Esophagus squamous epithelium (tissue), 5 donors: ENCODE data around the gene GLRA3. TPM values are rescaled to one million over a fixed set of nuclear protein-coding genes. Genes with fewer than 3 reads are reported as not detected.

Experiments
- DNase-seq: peaks from one replicate; lab custom pipeline; 2025; lab: John Stamatoyannopoulos, UW
- H3K27ac ChIP-seq, 4 donors: fragments of 200-600 bp; sonication (generic); one replicate each; pipeline ENCODE4 v1.5.1; 2016 to 2019; ENCODE audit warnings: mild to moderate bottlenecking in 1 of 4
- H3K27me3 ChIP-seq, 4 donors: fragments of 200-600 bp; sonication (generic); 1 replicate in 3 of 4; 2 replicates in 1 of 4; pipeline versions ENCODE4 v1.5.1 to v1.6.0; 2017 to 2021; ENCODE audit warnings: antibody characterized with exemption in 1 of 4
- H3K36me3 ChIP-seq, 3 donors: fragments of 200-600 bp; sonication (generic); one replicate each; pipeline ENCODE4 v1.5.1; 2016 to 2019
- H3K4me1 ChIP-seq, 3 donors: fragments of 200-600 bp; sonication (generic); one replicate each; pipeline ENCODE4 v1.5.1; 2017 to 2019
- H3K4me3 ChIP-seq, 4 donors: fragments of 200-600 bp; sonication (generic); 1 replicate in 3 of 4; 2 replicates in 1 of 4; pipeline ENCODE4 v1.5.1; 2016 to 2019; ENCODE audit warnings: mild to moderate bottlenecking in 2 of 4, moderate library complexity in 1 of 4
- H3K9me3 ChIP-seq, 3 donors: fragments of 200-600 bp; sonication (generic); one replicate each; pipeline ENCODE4 v1.5.1; 2016 to 2019
- POLR2A ChIP-seq, 4 donors: fragments of 450-650 bp; IDR thresholded peaks; one replicate each; pipeline ENCODE4 v1.6.1; 2017; ENCODE audit warnings: antibody characterized with exemption in 4 of 4, mild to moderate bottlenecking in 4 of 4, moderate library complexity in 3 of 4
- WGBS, 2 donors: methylation state at CpG; one replicate each; pipeline ENCODE4 v1.1.5; 2018; 5-methylcytosine and 5-hydroxymethylcytosine counted together
- intact Hi-C: fragments of 100-400 bp; cut with DNase I; formaldehyde crosslinking; loops from one replicate; pipeline ENCODE4 v1.15.0; 2022
- total RNA-seq, 4 donors: library from RNA; depleted of rRNA; stranded (reverse); fragments of >200 nt; gene quantifications; one replicate each; pipeline ENCODE4 v1.1.0, GENCODE V29; 2016
- TF ChIP-seq, protein P1 (sequence below), 6 experiments: fragments of 450-650 bp in 4 of 6; fragments of 200-600 bp in 2 of 6; sonication (generic) in 2 of 6; IDR thresholded peaks; one replicate each; pipeline ENCODE4 v1.5.1; 2016 to 2019; ENCODE audit warnings: antibody characterized with exemption in 6 of 6, mild to moderate bottlenecking in 4 of 6, moderate library complexity in 4 of 6
- donor health status: DM: yes; HTN: yes; CAD: no.

Gene GLRA3
- total RNA-seq, 4 donors from 2014 or later = not detected

DNA sequence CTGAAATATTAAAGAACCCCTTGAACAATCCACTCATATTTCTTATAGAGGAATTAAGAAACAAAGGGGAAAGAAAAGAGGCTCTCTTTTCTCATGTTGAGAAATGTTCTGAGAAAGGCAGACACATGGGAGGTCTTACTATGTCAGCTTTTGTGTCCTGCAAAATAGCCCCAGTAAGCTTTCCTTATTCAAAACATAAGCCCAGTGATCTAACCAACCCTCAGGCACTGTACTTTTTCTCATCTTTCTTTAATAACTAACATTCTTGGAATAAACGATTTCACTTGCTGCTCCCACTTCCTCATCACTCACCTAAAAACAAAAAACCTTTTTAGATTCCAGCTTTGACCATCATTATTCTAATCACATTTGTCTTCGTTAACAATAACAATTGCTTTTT is 115.9 kb downstream of the GLRA3 start:
- 31 to 35% methylated on average over 2 of the region's 2 CpGs for WGBS, 2 donors
- Histone ChIP-seq H3K9me3 (no peaks in the 10 kb centered on the region), H3K4me1 (no peaks in the 10 kb centered on the region), H3K27me3 (no peaks in the 10 kb centered on the region), H3K36me3 (no peaks in the 10 kb centered on the region), H3K27ac (no peak overlapping the region), H3K4me3 (no peak overlapping the region)
- intact Hi-C loops = no loop called here
- TF ChIP-seq, protein P1, sequence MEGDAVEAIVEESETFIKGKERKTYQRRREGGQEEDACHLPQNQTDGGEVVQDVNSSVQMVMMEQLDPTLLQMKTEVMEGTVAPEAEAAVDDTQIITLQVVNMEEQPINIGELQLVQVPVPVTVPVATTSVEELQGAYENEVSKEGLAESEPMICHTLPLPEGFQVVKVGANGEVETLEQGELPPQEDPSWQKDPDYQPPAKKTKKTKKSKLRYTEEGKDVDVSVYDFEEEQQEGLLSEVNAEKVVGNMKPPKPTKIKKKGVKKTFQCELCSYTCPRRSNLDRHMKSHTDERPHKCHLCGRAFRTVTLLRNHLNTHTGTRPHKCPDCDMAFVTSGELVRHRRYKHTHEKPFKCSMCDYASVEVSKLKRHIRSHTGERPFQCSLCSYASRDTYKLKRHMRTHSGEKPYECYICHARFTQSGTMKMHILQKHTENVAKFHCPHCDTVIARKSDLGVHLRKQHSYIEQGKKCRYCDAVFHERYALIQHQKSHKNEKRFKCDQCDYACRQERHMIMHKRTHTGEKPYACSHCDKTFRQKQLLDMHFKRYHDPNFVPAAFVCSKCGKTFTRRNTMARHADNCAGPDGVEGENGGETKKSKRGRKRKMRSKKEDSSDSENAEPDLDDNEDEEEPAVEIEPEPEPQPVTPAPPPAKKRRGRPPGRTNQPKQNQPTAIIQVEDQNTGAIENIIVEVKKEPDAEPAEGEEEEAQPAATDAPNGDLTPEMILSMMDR (IDR thresholded peaks at IDR 0.05) = no peak
- no peak for TF ChIP-seq POLR2A (IDR thresholded peaks at IDR 0.05)
- DNase-seq = no peak

DNA sequence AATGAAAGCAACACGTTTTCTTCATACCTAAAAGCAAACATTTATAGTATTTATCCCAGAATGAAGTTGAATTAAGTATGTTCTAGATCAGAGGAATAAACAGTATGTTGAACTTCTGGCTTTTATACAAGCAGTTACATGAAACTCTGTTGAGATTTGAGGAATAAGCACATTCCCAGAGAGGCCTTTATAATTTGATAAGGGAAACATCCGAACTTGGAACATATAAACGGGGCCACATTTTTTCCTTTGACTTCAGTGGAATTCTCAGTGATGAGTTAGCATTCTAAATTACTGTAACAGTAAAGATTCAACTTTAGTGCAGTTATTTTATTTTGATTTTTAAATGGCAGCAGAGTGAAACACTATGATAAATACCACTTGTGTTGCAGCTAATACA is 119.5 kb downstream of the GLRA3 start:
- Histone ChIP-seq H3K36me3 (no peaks in the 10 kb centered on the region), H3K4me3 (no peak overlapping the region), H3K27ac (no peak overlapping the region), H3K27me3 (no peaks in the 10 kb centered on the region), H3K4me1 (no peaks in the 10 kb centered on the region), H3K9me3 (no peaks in the 10 kb centered on the region)
- no peak for TF ChIP-seq POLR2A (IDR thresholded peaks at IDR 0.05)
- TF ChIP-seq, protein P1 (IDR thresholded peaks at IDR 0.05) = no peak
- no peak for DNase-seq
- 35 to 47% methylated on average over 3 of the region's 3 CpGs for WGBS, 2 donors
- intact Hi-C loops = no loop called here

DNA sequence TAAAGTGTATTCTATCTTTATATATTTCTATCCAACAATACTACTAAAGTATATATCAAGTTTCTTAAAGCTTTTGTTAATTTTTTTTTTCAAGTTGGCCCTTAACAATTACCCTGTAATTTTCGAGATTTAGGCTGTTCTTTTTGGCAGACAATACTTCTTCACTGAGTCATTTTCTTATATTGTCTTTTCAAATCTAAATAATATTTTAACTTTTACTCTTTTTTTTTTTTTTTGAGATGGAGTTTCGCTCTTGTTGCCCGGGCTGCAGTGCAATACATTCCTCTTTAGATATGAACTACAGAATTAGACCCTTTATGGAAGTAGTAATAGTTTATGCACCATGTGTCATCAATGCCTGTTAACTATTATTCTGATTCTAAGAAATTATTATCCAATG is 120.7 kb downstream of the GLRA3 start:
- whole genome bisulfite sequencing, 2 donors = 53 to 62% methylated on average over 3 of the region's 3 CpGs
- H3K27me3 ChIP-seq = no peaks in the 10 kb centered on the region
- TF ChIP-seq, protein P1 (IDR thresholded peaks at IDR 0.05) = no peak
- TF ChIP-seq POLR2A (IDR thresholded peaks at IDR 0.05) = no peak
- H3K36me3 ChIP-seq = no peaks in the 10 kb centered on the region
- no peaks in the 10 kb centered on the region for H3K9me3 ChIP-seq
- H3K4me3 ChIP-seq = no peak overlapping the region
- H3K4me1 ChIP-seq = no peaks in the 10 kb centered on the region
- intact Hi-C loops = no loop called here
- no peak for DNase-seq
- no peak overlapping the region for H3K27ac ChIP-seq

DNA sequence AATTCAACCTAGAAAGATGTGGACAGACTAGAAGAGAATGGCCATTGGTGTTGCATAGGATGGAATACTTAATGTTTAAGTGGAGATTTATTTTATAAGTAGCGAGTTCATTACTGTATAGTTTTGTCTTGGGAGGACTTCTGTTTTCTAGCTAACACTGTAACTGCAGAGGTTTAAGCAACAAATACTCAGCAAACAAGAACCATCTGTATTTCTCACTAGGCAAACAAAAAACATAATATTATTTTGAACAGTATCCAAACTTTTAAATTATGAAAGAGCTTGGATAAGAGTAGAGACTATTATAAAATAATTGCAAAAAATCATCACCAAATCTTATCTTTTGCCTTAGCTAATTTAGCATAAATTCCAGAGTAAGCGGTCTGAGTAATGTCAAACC is 121.1 kb downstream of the GLRA3 start:
- H3K36me3 ChIP-seq = no peaks in the 10 kb centered on the region
- H3K27me3 ChIP-seq = no peaks in the 10 kb centered on the region
- no peaks in the 10 kb centered on the region for H3K4me1 ChIP-seq
- no peak for TF ChIP-seq POLR2A (IDR thresholded peaks at IDR 0.05)
- TF ChIP-seq, protein P1 (IDR thresholded peaks at IDR 0.05) = no peak
- H3K9me3 ChIP-seq = no peaks in the 10 kb centered on the region
- H3K4me3 ChIP-seq = no peak overlapping the region
- no peak for DNase-seq
- H3K27ac ChIP-seq = no peak overlapping the region
- intact Hi-C loops = no loop called here
- WGBS, 2 donors = 40 to 65% methylated on average over 2 of the region's 2 CpGs

DNA sequence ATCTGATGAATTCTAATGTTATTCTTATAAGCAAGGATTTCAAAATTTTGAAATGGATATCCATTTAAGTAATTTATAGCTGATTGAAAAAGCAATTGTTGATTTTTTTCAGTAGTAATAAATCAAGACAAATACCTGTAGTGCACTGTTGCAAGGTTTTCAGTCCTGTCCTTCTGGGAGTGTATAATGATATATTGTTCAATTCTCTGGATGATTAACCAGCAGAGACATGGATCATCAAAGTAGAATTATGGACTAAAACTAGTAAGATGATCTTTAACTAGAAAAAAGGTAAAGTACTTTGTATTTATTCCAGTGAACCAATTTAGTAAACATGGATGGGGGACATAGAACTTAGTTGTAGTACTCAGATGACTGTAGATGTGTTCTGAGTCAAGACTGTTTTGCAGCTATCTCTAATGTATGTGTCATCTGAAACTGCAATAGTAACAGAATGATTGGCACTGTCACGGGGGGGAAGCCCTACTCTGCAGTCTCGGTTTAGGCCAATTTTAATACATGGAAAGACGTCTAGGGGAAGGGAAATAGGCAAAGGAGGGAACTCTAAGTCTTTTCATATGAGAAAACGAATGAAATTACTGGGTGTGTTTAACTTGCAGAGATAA is 121.9 kb downstream of the GLRA3 start:
- no peak overlapping the region for H3K27ac ChIP-seq
- intact Hi-C loops = no loop called here
- no peaks in the 10 kb centered on the region for H3K4me1 ChIP-seq
- TF ChIP-seq, protein P1 (IDR thresholded peaks at IDR 0.05) = no peak
- no peak for TF ChIP-seq POLR2A (IDR thresholded peaks at IDR 0.05)
- H3K36me3 ChIP-seq = no peaks in the 10 kb centered on the region
- no peaks in the 10 kb centered on the region for H3K27me3 ChIP-seq
- WGBS, 2 donors = 53 to 77% methylated on average over 4 of the region's 4 CpGs
- no peaks in the 10 kb centered on the region for H3K9me3 ChIP-seq
- no peak for DNase-seq
- H3K4me3 ChIP-seq = no peak overlapping the region
